Measurements from ENCODE around the gene TRAPPC2.

Gene TRAPPC2

DNA sequence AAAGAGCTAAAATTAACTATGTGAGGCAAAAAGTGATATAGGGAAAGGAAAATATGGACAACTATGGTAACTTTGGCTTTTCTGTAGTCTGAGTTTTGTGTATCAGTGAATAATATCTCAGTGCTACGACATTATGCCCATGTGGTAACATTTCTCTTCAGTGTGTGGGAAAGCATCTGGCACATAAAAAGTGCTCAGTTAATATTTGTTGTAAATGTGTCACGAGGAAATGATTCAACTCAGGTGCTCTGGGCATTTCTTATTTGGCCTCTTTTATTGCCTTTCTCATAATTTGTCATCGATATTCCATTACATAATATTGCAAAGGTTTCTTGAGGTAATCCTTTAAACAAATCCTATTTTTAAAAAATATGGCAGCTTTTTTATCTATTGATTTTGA lies 17.7 kb upstream of the TRAPPC2 start:
- Histone ChIP-seq H3K9me3 (ENCODE audit: control insufficient read depth, low read length) (no peaks in the 10 kb centered on the region), H3K4me3 (ENCODE audit: low read depth, low read length) (no peak overlapping the region), H3K27me3 (ENCODE audit: control insufficient read depth, insufficient read depth, low read length) (no peaks in the 10 kb centered on the region), H3K9ac (no peak overlapping the region), H3K79me2 (no peaks in the 10 kb centered on the region), H3K4me1 (no peaks in the 10 kb centered on the region), H2AFZ (no peak overlapping the region), H3K36me3 (ENCODE audit: control insufficient read depth, insufficient read depth, low read length) (no peaks in the 10 kb centered on the region), H3K27ac (no peak overlapping the region), H3K4me2 (ENCODE audit: low read length) (no peak overlapping the region)
- TF ChIP-seq CTCF (IDR thresholded peaks at IDR 0.05), result no peak

DNA sequence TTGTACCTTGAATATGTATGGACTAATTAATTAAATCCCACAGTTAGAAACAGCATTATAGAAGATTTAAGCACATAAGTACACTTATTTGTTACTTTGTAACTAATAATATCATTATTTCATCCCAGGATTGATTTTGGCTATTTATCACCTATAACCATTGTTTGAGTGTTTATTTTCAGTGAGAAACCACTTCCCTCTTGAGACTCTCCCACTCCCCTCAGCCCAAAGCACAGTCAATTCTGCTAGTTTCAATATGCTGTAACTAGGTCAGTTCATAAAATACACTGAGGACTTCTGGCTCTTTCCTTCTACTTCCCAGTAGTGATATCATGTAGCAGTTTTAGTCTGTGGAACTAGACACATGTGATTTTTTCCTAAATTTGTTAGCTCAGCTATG lies 16.4 kb upstream of the TRAPPC2 start:
- H3K79me2 ChIP-seq, result no peaks in the 10 kb centered on the region
- H3K4me3 ChIP-seq (ENCODE audit: low read depth, low read length), result no peak overlapping the region
- H3K9ac ChIP-seq, result no peak overlapping the region
- no peak overlapping the region for H3K27ac ChIP-seq
- no peaks in the 10 kb centered on the region for H3K27me3 ChIP-seq (ENCODE audit: control insufficient read depth, insufficient read depth, low read length)
- no peaks in the 10 kb centered on the region for H3K36me3 ChIP-seq (ENCODE audit: control insufficient read depth, insufficient read depth, low read length)
- no peak for TF ChIP-seq CTCF (IDR thresholded peaks at IDR 0.05)
- no peak overlapping the region for H3K4me2 ChIP-seq (ENCODE audit: low read length)
- no peak overlapping the region for H2AFZ ChIP-seq
- H3K4me1 ChIP-seq, result no peaks in the 10 kb centered on the region
- no peaks in the 10 kb centered on the region for H3K9me3 ChIP-seq (ENCODE audit: control insufficient read depth, low read length)

DNA sequence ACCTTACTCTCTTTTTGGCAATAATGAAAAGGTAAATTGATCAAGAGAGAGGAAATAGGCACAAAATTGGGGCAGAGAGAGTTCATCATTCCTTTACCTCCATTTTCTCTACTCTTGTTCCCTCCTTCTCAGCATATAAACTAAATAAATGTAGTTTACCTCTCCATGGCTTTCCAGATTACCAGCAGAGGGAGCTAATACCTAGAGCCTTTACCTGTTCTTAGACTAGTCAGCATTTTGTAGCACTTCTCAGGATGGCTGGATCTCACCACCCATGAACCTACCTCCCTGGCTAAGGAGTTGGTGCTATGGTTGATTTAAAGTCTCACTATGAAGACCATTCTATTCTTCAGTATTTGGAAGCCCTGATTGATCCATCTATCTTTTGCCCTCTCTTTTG lies 15.8 kb upstream of the TRAPPC2 start:
- H3K4me3 ChIP-seq (ENCODE audit: low read depth, low read length), result no peak overlapping the region
- H3K27me3 ChIP-seq (ENCODE audit: control insufficient read depth, insufficient read depth, low read length), result no peaks in the 10 kb centered on the region
- H3K27ac ChIP-seq, result no peak overlapping the region
- no peak overlapping the region for H3K4me2 ChIP-seq (ENCODE audit: low read length)
- H3K79me2 ChIP-seq, result no peaks in the 10 kb centered on the region
- no peak overlapping the region for H2AFZ ChIP-seq
- TF ChIP-seq CTCF (IDR thresholded peaks at IDR 0.05), result peak; percentile 48
- no peaks in the 10 kb centered on the region for H3K36me3 ChIP-seq (ENCODE audit: control insufficient read depth, insufficient read depth, low read length)
- no peak overlapping the region for H3K9ac ChIP-seq
- H3K9me3 ChIP-seq (ENCODE audit: control insufficient read depth, low read length), result no peaks in the 10 kb centered on the region
- H3K4me1 ChIP-seq, result no peaks in the 10 kb centered on the region

- no peak for TF ChIP-seq CTCF (IDR thresholded peaks at IDR 0.05)
- H2AFZ ChIP-seq, result no peak overlapping the region
Measured at GRCh38 chrX:13748486-13748885, 14.1 kb upstream of the TRAPPC2 start.

DNA sequence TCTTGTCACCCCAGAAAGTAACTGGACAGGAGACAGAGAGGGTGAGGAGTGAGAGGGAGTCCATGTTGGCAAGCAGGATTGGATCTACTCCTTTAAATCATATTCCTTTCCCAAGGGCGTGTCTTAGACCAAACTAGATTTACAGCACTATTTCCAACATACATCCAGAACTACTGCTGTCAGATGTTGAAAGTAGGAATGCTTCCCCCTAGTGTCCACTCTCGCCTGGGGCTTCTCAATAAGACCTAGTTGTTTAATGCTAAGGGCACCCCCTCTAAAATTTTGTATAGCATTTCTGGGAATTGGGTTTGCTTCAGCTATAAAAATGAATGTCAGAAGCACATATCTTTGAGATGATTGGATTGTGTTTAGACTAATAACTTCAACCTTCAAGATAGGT lies 13.4 kb upstream of the TRAPPC2 start:
- peak; percentile 37 for TF ChIP-seq CTCF (IDR thresholded peaks at IDR 0.05)
- H3K79me2 ChIP-seq, result no peaks in the 10 kb centered on the region
- H3K9me3 ChIP-seq (ENCODE audit: control insufficient read depth, low read length), result no peaks in the 10 kb centered on the region
- H3K9ac ChIP-seq, result no peak overlapping the region
- H3K4me1 ChIP-seq, result no peaks in the 10 kb centered on the region
- no peak overlapping the region for H3K4me2 ChIP-seq (ENCODE audit: low read length)
- no peaks in the 10 kb centered on the region for H3K27me3 ChIP-seq (ENCODE audit: control insufficient read depth, insufficient read depth, low read length)
- H2AFZ ChIP-seq, result no peak overlapping the region
- H3K36me3 ChIP-seq (ENCODE audit: control insufficient read depth, insufficient read depth, low read length), result no peaks in the 10 kb centered on the region
- no peak overlapping the region for H3K27ac ChIP-seq
- no peak overlapping the region for H3K4me3 ChIP-seq (ENCODE audit: low read depth, low read length)

More at GRCh38 chrX:13748486-13748885, 14.1 kb upstream of the TRAPPC2 start:
- Histone ChIP-seq H3K79me2 (no peaks in the 10 kb centered on the region), H3K27ac (no peak overlapping the region), H3K9ac (no peak overlapping the region), H3K4me3 (ENCODE audit: low read depth, low read length) (no peak overlapping the region), H3K4me1 (no peaks in the 10 kb centered on the region), H3K9me3 (ENCODE audit: control insufficient read depth, low read length) (no peaks in the 10 kb centered on the region), H3K36me3 (ENCODE audit: control insufficient read depth, insufficient read depth, low read length) (no peaks in the 10 kb centered on the region), H3K4me2 (ENCODE audit: low read length) (no peak overlapping the region), H3K27me3 (ENCODE audit: control insufficient read depth, insufficient read depth, low read length) (no peaks in the 10 kb centered on the region)

Measured in parathyroid adenoma (tissue), 2 donors.